Smooth muscle cell (in vitro differentiated cells): ENCODE measurements around the gene EPG5. TPM values are rescaled to one million over a fixed set of nuclear protein-coding genes. Genes with fewer than 3 reads are reported as not detected.

ENCODE experiments used
- DNase-seq: peaks from one replicate; lab custom pipeline; 2025; ENCODE audit not compliant: unreplicated experiment; lab: John Stamatoyannopoulos, UW
- H2AFZ ChIP-seq: fragments of 200-600 bp; sonication (generic); 2 replicates; pipeline ENCODE4 v1.6.0; 2016; ENCODE audit warnings: antibody characterized with exemption, low read depth, mild to moderate bottlenecking
- H3F3A ChIP-seq: fragments of 200-600 bp; sonication (generic); 2 replicates; pipeline ENCODE4 v1.6.0; 2017; ENCODE audit warnings: antibody characterized with exemption, low read depth
- H3K27ac ChIP-seq: fragments of 200-600 bp; sonication (generic); 2 replicates; pipeline ENCODE4 v1.5.1; 2016; ENCODE audit warnings: low read depth, mild to moderate bottlenecking
- H3K27me3 ChIP-seq: fragments of 200-600 bp; sonication (generic); 2 replicates; pipeline ENCODE4 v1.6.1; 2016; ENCODE audit warnings: low read depth, mild to moderate bottlenecking
- H3K36me3 ChIP-seq: fragments of 200-600 bp; sonication (generic); 2 replicates; pipeline ENCODE4 v1.5.1; 2016; ENCODE audit warnings: low read depth
- H3K4me1 ChIP-seq: fragments of 200-600 bp; sonication (generic); 2 replicates; pipeline ENCODE4 v1.5.1; 2016; ENCODE audit warnings: low read depth
- H3K4me2 ChIP-seq: fragments of 200-600 bp; sonication (generic); 2 replicates; pipeline ENCODE4 v1.6.0; 2016; ENCODE audit warnings: mild to moderate bottlenecking
- H3K4me3 ChIP-seq: fragments of 200-600 bp; sonication (generic); 2 replicates; pipeline ENCODE4 v1.5.1; 2016; ENCODE audit warnings: mild to moderate bottlenecking
- H3K79me2 ChIP-seq: fragments of 200-600 bp; sonication (generic); 2 replicates; pipeline ENCODE4 v1.6.0; 2016; ENCODE audit warnings: low read depth, mild to moderate bottlenecking
- H3K9ac ChIP-seq: fragments of 200-600 bp; sonication (generic); 2 replicates; pipeline ENCODE4 v1.6.0; 2016; ENCODE audit warnings: low read depth
- H3K9me3 ChIP-seq: fragments of 200-600 bp; sonication (generic); replicated peaks from 2 replicates; pipeline ENCODE4 v1.5.1; 2016; ENCODE audit warnings: low read depth
- H4K20me1 ChIP-seq: fragments of 200-600 bp; sonication (generic); 2 replicates; pipeline ENCODE4 v1.6.0; 2016; ENCODE audit warnings: low read depth
- CTCF ChIP-seq: fragments of 200-600 bp; sonication (generic); IDR thresholded peaks from 2 replicates; pipeline ENCODE4 v1.5.1; 2017; ENCODE audit warnings: borderline replicate concordance, mild to moderate bottlenecking, antibody characterized with exemption; ENCODE audit not compliant: insufficient read depth, poor library complexity, severe bottlenecking
- WGBS: methylation state at CpG from one replicate; pipeline ENCODE4 v1.1.7; 2016; ENCODE audit warnings: low lambda C conversion rate; 5-methylcytosine and 5-hydroxymethylcytosine counted together
- polyA plus RNA-seq: library from polyadenylated mRNA; unstranded; fragments of >200 nt; fragmentation: Nextera tagmentation; extraction: Ambion mirVana; gene quantifications from 2 replicates; pipeline ENCODE4 v1.2.1, GENCODE V29; 2016
- total RNA-seq: library from RNA; depleted of rRNA; stranded (reverse); fragments of >200 nt; gene quantifications from 2 replicates; pipeline ENCODE4 v1.2.3, GENCODE V29; 2014

EPG5 gene
- total and polyA plus RNA-seq, 2 experiments from 2014 or later: 2.7 to 20.8 TPM

DNA sequence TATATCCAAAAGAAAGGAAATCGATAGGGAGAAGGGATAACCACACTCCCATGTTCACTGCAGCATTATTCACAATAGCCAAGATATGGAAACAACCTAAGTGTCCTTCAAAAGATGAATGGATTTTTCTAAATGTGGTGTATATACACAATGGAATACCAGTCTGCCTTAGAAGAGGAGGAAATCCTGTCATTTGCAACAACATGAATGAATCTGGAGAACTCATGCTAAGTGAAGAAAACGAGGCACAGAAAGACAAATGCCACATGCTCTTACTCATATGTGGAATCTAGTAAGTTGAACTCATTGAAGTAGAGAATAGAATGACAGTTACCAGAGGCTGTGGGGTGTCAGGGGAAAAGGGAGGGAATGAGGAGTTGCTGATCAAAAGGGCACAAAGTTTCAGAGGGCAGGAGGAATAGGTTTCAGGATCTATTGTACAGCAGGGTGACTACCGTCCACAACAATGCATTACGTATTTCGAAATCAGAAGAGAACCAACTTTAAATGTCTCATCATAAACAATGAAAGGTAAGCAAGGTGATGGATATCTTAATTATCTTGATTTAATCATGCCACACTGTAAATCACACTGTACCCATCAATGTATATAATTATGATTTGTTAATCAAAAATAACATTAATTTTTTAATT, 95.6 kb downstream of the EPG5 start:
- DNase-seq: no peak
- H3K27ac ChIP-seq: no peak overlapping the region
- no peaks in the 10 kb centered on the region for H3F3A ChIP-seq
- no peaks in the 10 kb centered on the region for H4K20me1 ChIP-seq
- no peaks in the 10 kb centered on the region for H3K9me3 ChIP-seq
- no peak overlapping the region for H3K4me2 ChIP-seq
- H3K79me2 ChIP-seq: no peaks in the 10 kb centered on the region
- H3K4me3 ChIP-seq: no peak overlapping the region
- peaks cover 3% of the 10 kb centered on the region for H3K36me3 ChIP-seq
- WGBS: 80% methylated on average over 5 of the region's 5 CpGs
- no peak overlapping the region for H3K9ac ChIP-seq
- no peaks in the 10 kb centered on the region for H3K27me3 ChIP-seq
- TF ChIP-seq CTCF: no peak
- H2AFZ ChIP-seq: no peak overlapping the region
- H3K4me1 ChIP-seq: no peaks in the 10 kb centered on the region

- Histone ChIP-seq H3K4me3 (no peak overlapping the region), H2AFZ (no peak overlapping the region), H3K9me3 (no peaks in the 10 kb centered on the region), H3F3A (no peaks in the 10 kb centered on the region), H3K4me2 (no peak overlapping the region), H3K9ac (no peak overlapping the region), H3K27me3 (no peaks in the 10 kb centered on the region), H3K79me2 (no peaks in the 10 kb centered on the region), H3K4me1 (no peaks in the 10 kb centered on the region), H4K20me1 (no peaks in the 10 kb centered on the region), H3K36me3 (peaks cover 4% of the 10 kb centered on the region), H3K27ac (no peak overlapping the region)
- TF ChIP-seq CTCF: no peak
- 92% methylated on average over 7 of the region's 7 CpGs for WGBS
- DNase-seq: no peak
Observed at GRCh38 chr18:45870419-45870818, 96.7 kb downstream of the EPG5 start.

DNA sequence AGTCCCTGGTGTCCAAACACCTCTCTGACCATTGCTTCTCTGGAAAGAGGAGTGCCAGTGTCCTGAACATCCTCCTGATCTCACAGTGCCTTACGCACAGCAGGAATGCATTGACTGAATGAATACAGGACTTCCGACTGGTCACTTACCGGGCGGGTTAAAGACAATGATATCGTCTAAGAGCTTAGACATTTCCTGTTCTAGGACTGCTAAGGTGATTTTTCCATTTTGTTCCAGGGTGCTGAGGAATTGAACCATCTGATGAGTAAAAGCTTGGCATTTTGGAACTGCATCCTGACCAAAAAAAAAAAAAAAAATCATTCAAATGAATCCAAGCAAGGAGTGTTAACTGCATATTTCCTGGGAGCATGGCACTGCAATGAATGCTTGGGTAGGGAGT, 101.7 kb downstream of the EPG5 start:
- WGBS: 95% methylated on average over 5 of the region's 5 CpGs

More for the DNA sequence above, 101.7 kb downstream of the EPG5 start:
- Histone ChIP-seq H4K20me1 (no peaks in the 10 kb centered on the region), H3F3A (no peaks in the 10 kb centered on the region), H3K4me2 (no peak overlapping the region), H3K9me3 (no peaks in the 10 kb centered on the region), H2AFZ (no peak overlapping the region), H3K27me3 (no peaks in the 10 kb centered on the region), H3K36me3 (peaks cover 27% of the 10 kb centered on the region), H3K4me3 (no peak overlapping the region), H3K4me1 (no peaks in the 10 kb centered on the region), H3K9ac (no peak overlapping the region), H3K27ac (no peak overlapping the region), H3K79me2 (no peaks in the 10 kb centered on the region)
- TF ChIP-seq CTCF: no peak
- no peak for DNase-seq
